Suprapubic skin (tissue), 4 donors: ENCODE measurements around the gene PMPCA. TPM values are rescaled to one million over a fixed set of nuclear protein-coding genes. Genes with fewer than 3 reads are reported as not detected.

ENCODE experiments used
- DNase-seq, 2 donors: peaks; one replicate each; pipeline ENCODE4 v3.0.0-alpha.2; 2019; ENCODE audit warnings: low spot score in 2 of 2
- H3K27ac ChIP-seq: fragments of 200-600 bp; sonication (generic); one replicate; pipeline ENCODE4 v1.5.1; 2019
- H3K27me3 ChIP-seq: fragments of 200-600 bp; sonication (generic); one replicate; pipeline ENCODE4 v1.5.1; 2019
- H3K36me3 ChIP-seq: fragments of 200-600 bp; sonication (generic); one replicate; pipeline ENCODE4 v1.5.1; 2019
- H3K4me1 ChIP-seq: fragments of 200-600 bp; sonication (generic); one replicate; pipeline ENCODE4 v1.5.1; 2019
- H3K4me3 ChIP-seq: fragments of 200-600 bp; sonication (generic); one replicate; pipeline ENCODE4 v1.5.1; 2019; ENCODE audit warnings: mild to moderate bottlenecking
- H3K9me3 ChIP-seq: fragments of 200-600 bp; sonication (generic); one replicate; pipeline ENCODE4 v1.5.1; 2019
- CTCF ChIP-seq, 2 donors: fragments of 200-600 bp in 1 of 2; fragments of 450-650 bp in 1 of 2; sonication (generic) in 1 of 2; IDR thresholded peaks; one replicate each; pipeline ENCODE4 v1.5.1; 2016 to 2019; ENCODE audit warnings: antibody characterized with exemption in 2 of 2, mild to moderate bottlenecking in 1 of 2, moderate library complexity in 1 of 2
- EP300 ChIP-seq: sonication (generic); formaldehyde crosslinking; IDR thresholded peaks from one replicate; pipeline ENCODE4 v1.6.1; 2017; ENCODE audit warnings: antibody characterized with exemption
- POLR2A ChIP-seq, 2 donors: fragments of 450-650 bp; IDR thresholded peaks; one replicate each; pipeline ENCODE4 v1.6.1; 2017; ENCODE audit warnings: antibody characterized with exemption in 2 of 2, mild to moderate bottlenecking in 2 of 2, moderate library complexity in 2 of 2
- POLR2AphosphoS5 ChIP-seq, 3 donors: sonication (generic); formaldehyde crosslinking; IDR thresholded peaks; one replicate each; pipeline ENCODE4 v1.6.1; 2017; ENCODE audit warnings: antibody characterized with exemption in 3 of 3
- WGBS: methylation state at CpG from one replicate; pipeline ENCODE4 v1.1.5; 2018; 5-methylcytosine and 5-hydroxymethylcytosine counted together
- total RNA-seq, 4 donors: library from RNA; depleted of rRNA; stranded (reverse); fragments of >200 nt; gene quantifications; one replicate each; pipeline ENCODE4 v1.1.0, GENCODE V29; 2016

The PMPCA gene
- total RNA-seq, 4 donors from 2014 or later: 44.1 to 65.8 (median 63.5) TPM

GRCh38 chr9:136392538-136393449, 17.7 kb upstream of the PMPCA start:
- Histone ChIP-seq H3K4me1 (no peaks in the 10 kb centered on the region), H3K27me3 (no peaks in the 10 kb centered on the region), H3K4me3 (no peak overlapping the region), H3K27ac (no peak overlapping the region), H3K36me3 (peaks cover 96% of the 10 kb centered on the region), H3K9me3 (no peaks in the 10 kb centered on the region)
- peak in 1 of 2 donors; percentile 57 for DNase-seq
- 81% methylated on average over 8 of the region's 21 CpGs for WGBS
- TF ChIP-seq CTCF (IDR thresholded peaks at IDR 0.05): no peak

- TF ChIP-seq EP300 (no peak), POLR2A (IDR thresholded peaks at IDR 0.05) (no peak), CTCF (IDR thresholded peaks at IDR 0.05) (no peak), POLR2AphosphoS5 (IDR thresholded peaks at IDR 0.05) (no peak)
- Histone ChIP-seq H3K36me3 (peaks cover 89% of the 10 kb centered on the region), H3K4me1 (peaks cover 2% of the 10 kb centered on the region), H3K27me3 (no peaks in the 10 kb centered on the region), H3K4me3 (no peak overlapping the region), H3K9me3 (no peaks in the 10 kb centered on the region), H3K27ac (no peak overlapping the region)
- 80% methylated on average over 2 of the region's 17 CpGs for WGBS
- DNase-seq: no peak
These were observed 16.9 kb upstream of the PMPCA start for GRCh38 chr9:136393531-136393930.

GRCh38 chr9:136394312-136395019, 16.0 kb upstream of the PMPCA start:
- DNase-seq: no peak
- TF ChIP-seq POLR2AphosphoS5 (IDR thresholded peaks at IDR 0.05): no peak
- TF ChIP-seq CTCF (IDR thresholded peaks at IDR 0.05): no peak
- 81% methylated on average over 6 of the region's 21 CpGs for WGBS
- Histone ChIP-seq H3K9me3 (no peaks in the 10 kb centered on the region), H3K27ac (no peak overlapping the region), H3K36me3 (peaks cover 80% of the 10 kb centered on the region), H3K4me3 (no peak overlapping the region), H3K27me3 (no peaks in the 10 kb centered on the region), H3K4me1 (peaks cover 11% of the 10 kb centered on the region)

GRCh38 chr9:136395020-136395340, 15.5 kb upstream of the PMPCA start:
- WGBS: 90% methylated on average over 4 of the region's 13 CpGs
- H3K9me3 ChIP-seq: no peaks in the 10 kb centered on the region
- no peak overlapping the region for H3K27ac ChIP-seq
- no peaks in the 10 kb centered on the region for H3K27me3 ChIP-seq
- H3K36me3 ChIP-seq: peaks cover 75% of the 10 kb centered on the region
- TF ChIP-seq POLR2A (IDR thresholded peaks at IDR 0.05) (no peak), POLR2AphosphoS5 (IDR thresholded peaks at IDR 0.05) (no peak), CTCF (IDR thresholded peaks at IDR 0.05) (no peak), EP300 (no peak)
- H3K4me3 ChIP-seq: no peak overlapping the region
- H3K4me1 ChIP-seq: peaks cover 13% of the 10 kb centered on the region
- peak in 1 of 2 donors; percentile 55 for DNase-seq
